Measurements from ENCODE around the gene HID1. TPM values are rescaled to one million over a fixed set of nuclear protein-coding genes. Genes with fewer than 3 reads are reported as not detected.

The HID1 gene
- total and polyA plus RNA-seq, 2 experiments from 2014 or later: 8.7 to 10.9 TPM

DNA sequence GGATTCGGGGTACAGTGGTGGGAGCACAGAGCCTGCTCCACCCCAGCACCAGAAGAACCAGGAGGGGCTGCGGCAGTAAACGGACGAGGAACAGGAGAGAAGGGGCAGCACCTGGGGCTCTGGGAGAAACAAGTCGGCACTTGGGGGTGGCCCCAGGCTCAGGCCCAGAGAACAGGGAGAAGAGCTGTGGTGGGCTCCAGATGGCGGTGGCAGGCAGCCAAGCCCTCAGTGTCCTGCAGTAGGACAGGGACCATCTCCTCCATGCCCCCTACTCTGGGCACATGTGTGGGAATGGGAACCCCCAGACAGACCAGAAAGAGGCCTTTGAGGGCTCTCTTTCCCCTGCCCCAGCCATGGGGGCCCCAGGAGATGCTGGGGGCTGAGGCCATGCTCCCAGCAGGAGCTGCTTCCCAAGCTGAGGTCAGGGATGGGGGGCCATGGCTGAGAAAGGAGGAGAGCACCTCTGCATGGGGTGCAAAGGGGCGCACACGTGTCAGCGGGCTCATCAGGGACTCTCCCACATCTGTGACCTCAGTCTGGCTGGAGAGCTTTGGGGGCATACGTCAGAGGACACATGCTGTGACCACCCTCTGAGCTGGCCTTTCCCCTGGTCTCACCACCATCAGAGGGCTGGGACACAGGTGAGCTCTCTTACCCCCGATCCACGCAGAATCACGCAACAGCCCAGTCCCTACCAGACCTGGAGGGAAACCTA lies 56.3 kb downstream of the HID1 start:
- Mint-ChIP-seq H3K9me3 (no peaks in the 10 kb centered on the region; the same call in 2 of the 3 replicates), H3K36me3 (ENCODE audit: low read depth) (no peaks in the 10 kb centered on the region; the same call in 2 of the 3 replicates), H3K4me1 (peaks cover 8% of the 10 kb centered on the region), H3K4me3 (no peak overlapping the region), H3K27ac (no peak overlapping the region), H3K27me3 (ENCODE audit: insufficient read depth, low read depth, poor library complexity) (peaks cover 7% of the 10 kb centered on the region)
- Histone ChIP-seq H3K27ac (ENCODE audit: low read depth) (no peak overlapping the region), H3K9me2 (ENCODE audit: insufficient read depth) (no peaks in the 10 kb centered on the region), H3K4me3 (no peak overlapping the region), H3K4me1 (ENCODE audit: insufficient read depth) (no peaks in the 10 kb centered on the region), H3K4me2 (no peak overlapping the region), H4K20me1 (replicated peaks; ENCODE audit: insufficient read depth) (no peaks in the 10 kb centered on the region), H3K36me3 (ENCODE audit: insufficient read depth) (no peaks in the 10 kb centered on the region; the same call in 1 of the 2 replicates), H3F3A (replicated peaks; ENCODE audit: low read depth) (no peaks in the 10 kb centered on the region), H2AFZ (no peak overlapping the region), H3K27me3 (ENCODE audit: insufficient read depth) (peaks cover 8% of the 10 kb centered on the region; the same call in 1 of the 2 replicates), H3K79me2 (replicated peaks; ENCODE audit: insufficient read depth) (no peaks in the 10 kb centered on the region)
- no peak for DNase-seq (ENCODE audit: low spot score)
- no peak for ATAC-seq
- TF ChIP-seq JUNB (IDR thresholded peaks at IDR 0.05; ENCODE audit: unreplicated experiment) (no peak), ZNF331 (CRISPR knock-in tag; IDR thresholded peaks at IDR 0.05; ENCODE audit: low read depth) (no peak), POLR2AphosphoS5 (IDR thresholded peaks at IDR 0.05; ENCODE audit: low read depth) (no peak), STAT1 (IDR thresholded peaks at IDR 0.05; ENCODE audit: unreplicated experiment) (no peak), EZH2 (IDR thresholded peaks at IDR 0.05; ENCODE audit: low read depth, unreplicated experiment) (no peak), ZNF114 (CRISPR knock-in tag; IDR thresholded peaks at IDR 0.05) (no peak), CREB1 (CRISPR knock-in tag; IDR thresholded peaks at IDR 0.05; ENCODE audit: low read depth) (no peak), EZH2phosphoT487 (IDR thresholded peaks at IDR 0.05; ENCODE audit: unreplicated experiment) (no peak), NANOG (IDR thresholded peaks at IDR 0.05; ENCODE audit: borderline replicate concordance) (no peak)
- TF ChIP-seq, protein P1, sequence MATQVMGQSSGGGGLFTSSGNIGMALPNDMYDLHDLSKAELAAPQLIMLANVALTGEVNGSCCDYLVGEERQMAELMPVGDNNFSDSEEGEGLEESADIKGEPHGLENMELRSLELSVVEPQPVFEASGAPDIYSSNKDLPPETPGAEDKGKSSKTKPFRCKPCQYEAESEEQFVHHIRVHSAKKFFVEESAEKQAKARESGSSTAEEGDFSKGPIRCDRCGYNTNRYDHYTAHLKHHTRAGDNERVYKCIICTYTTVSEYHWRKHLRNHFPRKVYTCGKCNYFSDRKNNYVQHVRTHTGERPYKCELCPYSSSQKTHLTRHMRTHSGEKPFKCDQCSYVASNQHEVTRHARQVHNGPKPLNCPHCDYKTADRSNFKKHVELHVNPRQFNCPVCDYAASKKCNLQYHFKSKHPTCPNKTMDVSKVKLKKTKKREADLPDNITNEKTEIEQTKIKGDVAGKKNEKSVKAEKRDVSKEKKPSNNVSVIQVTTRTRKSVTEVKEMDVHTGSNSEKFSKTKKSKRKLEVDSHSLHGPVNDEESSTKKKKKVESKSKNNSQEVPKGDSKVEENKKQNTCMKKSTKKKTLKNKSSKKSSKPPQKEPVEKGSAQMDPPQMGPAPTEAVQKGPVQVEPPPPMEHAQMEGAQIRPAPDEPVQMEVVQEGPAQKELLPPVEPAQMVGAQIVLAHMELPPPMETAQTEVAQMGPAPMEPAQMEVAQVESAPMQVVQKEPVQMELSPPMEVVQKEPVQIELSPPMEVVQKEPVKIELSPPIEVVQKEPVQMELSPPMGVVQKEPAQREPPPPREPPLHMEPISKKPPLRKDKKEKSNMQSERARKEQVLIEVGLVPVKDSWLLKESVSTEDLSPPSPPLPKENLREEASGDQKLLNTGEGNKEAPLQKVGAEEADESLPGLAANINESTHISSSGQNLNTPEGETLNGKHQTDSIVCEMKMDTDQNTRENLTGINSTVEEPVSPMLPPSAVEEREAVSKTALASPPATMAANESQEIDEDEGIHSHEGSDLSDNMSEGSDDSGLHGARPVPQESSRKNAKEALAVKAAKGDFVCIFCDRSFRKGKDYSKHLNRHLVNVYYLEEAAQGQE (IDR thresholded peaks at IDR 0.05; ENCODE audit: unreplicated experiment): no peak
- TF ChIP-seq, protein P2, sequence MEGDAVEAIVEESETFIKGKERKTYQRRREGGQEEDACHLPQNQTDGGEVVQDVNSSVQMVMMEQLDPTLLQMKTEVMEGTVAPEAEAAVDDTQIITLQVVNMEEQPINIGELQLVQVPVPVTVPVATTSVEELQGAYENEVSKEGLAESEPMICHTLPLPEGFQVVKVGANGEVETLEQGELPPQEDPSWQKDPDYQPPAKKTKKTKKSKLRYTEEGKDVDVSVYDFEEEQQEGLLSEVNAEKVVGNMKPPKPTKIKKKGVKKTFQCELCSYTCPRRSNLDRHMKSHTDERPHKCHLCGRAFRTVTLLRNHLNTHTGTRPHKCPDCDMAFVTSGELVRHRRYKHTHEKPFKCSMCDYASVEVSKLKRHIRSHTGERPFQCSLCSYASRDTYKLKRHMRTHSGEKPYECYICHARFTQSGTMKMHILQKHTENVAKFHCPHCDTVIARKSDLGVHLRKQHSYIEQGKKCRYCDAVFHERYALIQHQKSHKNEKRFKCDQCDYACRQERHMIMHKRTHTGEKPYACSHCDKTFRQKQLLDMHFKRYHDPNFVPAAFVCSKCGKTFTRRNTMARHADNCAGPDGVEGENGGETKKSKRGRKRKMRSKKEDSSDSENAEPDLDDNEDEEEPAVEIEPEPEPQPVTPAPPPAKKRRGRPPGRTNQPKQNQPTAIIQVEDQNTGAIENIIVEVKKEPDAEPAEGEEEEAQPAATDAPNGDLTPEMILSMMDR (conservative IDR thresholded peaks at IDR 0.05; ENCODE audit: low read depth in 2 of 2): no peak
- TF ChIP-seq, protein P3, sequence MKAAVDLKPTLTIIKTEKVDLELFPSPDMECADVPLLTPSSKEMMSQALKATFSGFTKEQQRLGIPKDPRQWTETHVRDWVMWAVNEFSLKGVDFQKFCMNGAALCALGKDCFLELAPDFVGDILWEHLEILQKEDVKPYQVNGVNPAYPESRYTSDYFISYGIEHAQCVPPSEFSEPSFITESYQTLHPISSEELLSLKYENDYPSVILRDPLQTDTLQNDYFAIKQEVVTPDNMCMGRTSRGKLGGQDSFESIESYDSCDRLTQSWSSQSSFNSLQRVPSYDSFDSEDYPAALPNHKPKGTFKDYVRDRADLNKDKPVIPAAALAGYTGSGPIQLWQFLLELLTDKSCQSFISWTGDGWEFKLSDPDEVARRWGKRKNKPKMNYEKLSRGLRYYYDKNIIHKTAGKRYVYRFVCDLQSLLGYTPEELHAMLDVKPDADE (IDR thresholded peaks at IDR 0.05): no peak
- TF ChIP-seq, protein P4, sequence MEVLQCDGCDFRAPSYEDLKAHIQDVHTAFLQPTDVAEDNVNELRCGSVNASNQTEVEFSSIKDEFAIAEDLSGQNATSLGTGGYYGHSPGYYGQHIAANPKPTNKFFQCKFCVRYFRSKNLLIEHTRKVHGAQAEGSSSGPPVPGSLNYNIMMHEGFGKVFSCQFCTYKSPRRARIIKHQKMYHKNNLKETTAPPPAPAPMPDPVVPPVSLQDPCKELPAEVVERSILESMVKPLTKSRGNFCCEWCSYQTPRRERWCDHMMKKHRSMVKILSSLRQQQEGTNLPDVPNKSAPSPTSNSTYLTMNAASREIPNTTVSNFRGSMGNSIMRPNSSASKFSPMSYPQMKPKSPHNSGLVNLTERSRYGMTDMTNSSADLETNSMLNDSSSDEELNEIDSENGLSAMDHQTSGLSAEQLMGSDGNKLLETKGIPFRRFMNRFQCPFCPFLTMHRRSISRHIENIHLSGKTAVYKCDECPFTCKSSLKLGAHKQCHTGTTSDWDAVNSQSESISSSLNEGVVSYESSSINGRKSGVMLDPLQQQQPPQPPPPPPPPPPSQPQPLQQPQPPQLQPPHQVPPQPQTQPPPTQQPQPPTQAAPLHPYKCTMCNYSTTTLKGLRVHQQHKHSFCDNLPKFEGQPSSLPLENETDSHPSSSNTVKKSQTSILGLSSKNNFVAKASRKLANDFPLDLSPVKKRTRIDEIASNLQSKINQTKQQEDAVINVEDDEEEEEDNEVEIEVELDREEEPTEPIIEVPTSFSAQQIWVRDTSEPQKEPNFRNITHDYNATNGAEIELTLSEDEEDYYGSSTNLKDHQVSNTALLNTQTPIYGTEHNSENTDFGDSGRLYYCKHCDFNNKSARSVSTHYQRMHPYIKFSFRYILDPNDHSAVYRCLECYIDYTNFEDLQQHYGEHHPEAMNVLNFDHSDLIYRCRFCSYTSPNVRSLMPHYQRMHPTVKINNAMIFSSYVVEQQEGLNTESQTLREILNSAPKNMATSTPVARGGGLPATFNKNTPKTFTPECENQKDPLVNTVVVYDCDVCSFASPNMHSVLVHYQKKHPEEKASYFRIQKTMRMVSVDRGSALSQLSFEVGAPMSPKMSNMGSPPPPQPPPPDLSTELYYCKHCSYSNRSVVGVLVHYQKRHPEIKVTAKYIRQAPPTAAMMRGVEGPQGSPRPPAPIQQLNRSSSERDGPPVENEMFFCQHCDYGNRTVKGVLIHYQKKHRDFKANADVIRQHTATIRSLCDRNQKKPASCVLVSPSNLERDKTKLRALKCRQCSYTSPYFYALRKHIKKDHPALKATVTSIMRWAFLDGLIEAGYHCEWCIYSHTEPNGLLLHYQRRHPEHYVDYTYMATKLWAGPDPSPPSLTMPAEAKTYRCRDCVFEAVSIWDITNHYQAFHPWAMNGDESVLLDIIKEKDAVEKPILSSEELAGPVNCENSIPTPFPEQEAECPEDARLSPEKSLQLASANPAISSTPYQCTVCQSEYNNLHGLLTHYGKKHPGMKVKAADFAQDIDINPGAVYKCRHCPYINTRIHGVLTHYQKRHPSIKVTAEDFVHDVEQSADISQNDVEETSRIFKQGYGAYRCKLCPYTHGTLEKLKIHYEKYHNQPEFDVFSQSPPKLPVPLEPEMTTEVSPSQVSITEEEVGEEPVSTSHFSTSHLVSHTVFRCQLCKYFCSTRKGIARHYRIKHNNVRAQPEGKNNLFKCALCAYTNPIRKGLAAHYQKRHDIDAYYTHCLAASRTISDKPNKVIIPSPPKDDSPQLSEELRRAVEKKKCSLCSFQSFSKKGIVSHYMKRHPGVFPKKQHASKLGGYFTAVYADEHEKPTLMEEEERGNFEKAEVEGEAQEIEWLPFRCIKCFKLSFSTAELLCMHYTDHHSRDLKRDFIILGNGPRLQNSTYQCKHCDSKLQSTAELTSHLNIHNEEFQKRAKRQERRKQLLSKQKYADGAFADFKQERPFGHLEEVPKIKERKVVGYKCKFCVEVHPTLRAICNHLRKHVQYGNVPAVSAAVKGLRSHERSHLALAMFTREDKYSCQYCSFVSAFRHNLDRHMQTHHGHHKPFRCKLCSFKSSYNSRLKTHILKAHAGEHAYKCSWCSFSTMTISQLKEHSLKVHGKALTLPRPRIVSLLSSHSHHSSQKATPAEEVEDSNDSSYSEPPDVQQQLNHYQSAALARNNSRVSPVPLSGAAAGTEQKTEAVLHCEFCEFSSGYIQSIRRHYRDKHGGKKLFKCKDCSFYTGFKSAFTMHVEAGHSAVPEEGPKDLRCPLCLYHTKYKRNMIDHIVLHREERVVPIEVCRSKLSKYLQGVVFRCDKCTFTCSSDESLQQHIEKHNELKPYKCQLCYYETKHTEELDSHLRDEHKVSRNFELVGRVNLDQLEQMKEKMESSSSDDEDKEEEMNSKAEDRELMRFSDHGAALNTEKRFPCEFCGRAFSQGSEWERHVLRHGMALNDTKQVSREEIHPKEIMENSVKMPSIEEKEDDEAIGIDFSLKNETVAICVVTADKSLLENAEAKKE (CRISPR knock-in tag; IDR thresholded peaks at IDR 0.05): no peak

All from GM23338 (cell line).